Endometrial microvascular endothelial cells (primary cell): ENCODE measurements around the gene COX8A. TPM values are rescaled to one million over a fixed set of nuclear protein-coding genes. Genes with fewer than 3 reads are reported as not detected.
"Not testable (repeated sequence)": the region's sequence is repeated elsewhere in the genome, so short reads cannot be mapped to it uniquely, and the experiment has no call there.

Source experiments
- in situ Hi-C: cut with HindIII; loops from 2 replicates; pipeline ENCODE4 v1.10.0; 2017; ENCODE audit warnings: low sequenced_read_pairs, low pct_unique_long_range_greater_than_20kb; ENCODE audit errors: inconsistent ontology term
- total RNA-seq: library from RNA; depleted of rRNA; stranded (reverse); fragments of >200 nt; gene quantifications from one replicate; pipeline ENCODE4 v1.2.3, GENCODE V29; 2015; ENCODE audit errors: inconsistent ontology term

The COX8A gene
- total RNA-seq, 1 donor from 2014 or later: 596 TPM

GRCh38 chr11:63963895-63964294 is 10.5 kb upstream of the COX8A start:
- in situ Hi-C loops: not testable (repeated sequence)

- in situ Hi-C loops: no loop called here
These were observed 8.0 kb upstream of the COX8A start for GRCh38 chr11:63966444-63966843.

DNA sequence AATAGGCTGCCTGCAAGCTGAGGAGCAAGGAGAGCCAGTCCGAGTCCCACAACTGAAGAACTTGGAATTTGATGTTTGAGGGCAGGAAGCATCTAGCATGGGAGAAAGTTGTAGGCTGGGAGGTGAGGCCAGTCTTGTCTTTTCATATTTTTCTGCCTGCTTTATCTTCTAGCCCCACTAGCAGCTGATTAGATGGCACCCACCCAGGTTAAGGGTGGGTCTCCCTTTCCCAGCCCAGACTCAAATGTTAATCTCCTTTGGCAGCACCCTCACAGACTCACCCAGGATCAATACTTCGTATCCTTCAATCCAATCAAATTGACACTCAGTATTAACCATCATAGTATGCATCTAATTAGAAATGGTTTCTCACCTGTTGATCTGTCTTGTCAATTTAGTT is 5.0 kb upstream of the COX8A start:
- in situ Hi-C loops: no loop called here

GRCh38 chr11:63970902-63971301 is 3.5 kb upstream of the COX8A start:
- in situ Hi-C loops: no loop called here

GRCh38 chr11:63973912-63974258 is 535 bp upstream of the COX8A start:
- in situ Hi-C loops: not testable (repeated sequence)

DNA sequence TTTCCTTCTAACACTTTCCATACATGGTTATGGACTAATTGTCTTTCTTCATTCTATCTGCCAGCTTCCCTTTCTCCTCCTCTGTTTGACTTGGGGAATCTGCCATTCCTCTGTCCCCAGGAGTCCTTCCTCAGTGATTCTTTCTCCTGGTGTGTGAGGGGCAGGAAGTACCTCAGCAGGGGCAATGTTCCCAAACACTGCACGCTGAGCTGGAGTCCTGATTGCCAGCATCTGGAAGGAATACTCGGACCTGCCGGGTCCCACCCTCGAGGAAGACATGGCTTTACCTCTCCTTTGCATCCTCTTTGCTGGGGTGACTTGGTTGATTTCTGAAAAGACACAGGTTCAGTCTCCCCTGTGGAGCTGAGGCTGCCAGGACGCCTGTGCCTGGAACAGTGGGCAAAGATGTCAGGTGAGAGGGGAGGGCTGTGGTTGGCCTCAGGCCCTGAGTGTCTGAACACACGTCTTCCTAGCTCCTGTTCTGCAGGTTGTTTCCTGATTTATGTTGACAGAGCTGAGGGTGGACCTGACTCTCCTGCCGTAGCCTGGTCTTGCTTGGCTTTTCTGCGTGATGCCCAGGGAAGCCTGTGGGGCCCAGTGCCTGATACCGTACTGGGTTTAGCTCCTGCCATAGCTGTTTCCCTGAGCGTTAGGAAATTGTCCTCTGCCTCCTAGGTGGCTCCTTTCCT is 4.3 kb downstream of the COX8A start:
- in situ Hi-C loops: no loop called here

DNA sequence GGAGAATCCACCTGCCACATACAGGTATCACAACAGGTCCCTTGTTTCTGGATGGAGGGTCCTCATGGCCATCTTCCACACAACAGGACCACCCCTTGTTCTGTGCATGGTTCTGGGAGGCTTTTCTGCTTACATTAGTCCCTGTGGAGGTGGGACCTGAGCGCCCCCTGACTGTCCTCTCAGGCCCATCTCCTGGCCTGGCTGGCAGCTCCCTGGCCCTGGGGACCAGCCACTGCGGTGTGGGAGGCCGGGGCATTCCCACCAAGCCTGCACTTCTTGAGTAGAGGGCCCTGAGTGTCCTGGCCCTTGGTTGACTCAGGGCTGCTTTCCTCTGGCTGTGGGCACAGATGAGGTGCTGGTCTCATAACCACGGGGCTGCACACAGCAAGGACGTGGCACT is 5.0 kb downstream of the COX8A start:
- in situ Hi-C loops: no loop called here

DNA sequence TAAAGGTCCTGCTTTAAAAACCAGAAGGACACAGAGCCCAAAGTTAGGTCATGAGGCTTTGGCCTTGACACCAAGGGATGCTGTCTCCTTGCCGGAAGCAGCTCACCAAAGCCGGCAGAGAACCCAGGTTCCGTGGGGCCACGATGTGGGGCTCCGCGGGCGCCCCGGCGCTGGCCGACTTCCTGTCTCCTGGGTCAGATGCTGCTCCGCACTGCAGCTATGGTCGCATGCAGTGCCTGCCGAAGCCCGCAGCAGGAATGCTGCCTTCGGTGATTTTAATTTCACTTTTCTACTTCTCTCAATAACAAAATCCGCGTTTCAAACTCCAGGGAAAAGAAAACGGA is 11.4 kb downstream of the COX8A start:
- in situ Hi-C loops: no loop called here

DNA sequence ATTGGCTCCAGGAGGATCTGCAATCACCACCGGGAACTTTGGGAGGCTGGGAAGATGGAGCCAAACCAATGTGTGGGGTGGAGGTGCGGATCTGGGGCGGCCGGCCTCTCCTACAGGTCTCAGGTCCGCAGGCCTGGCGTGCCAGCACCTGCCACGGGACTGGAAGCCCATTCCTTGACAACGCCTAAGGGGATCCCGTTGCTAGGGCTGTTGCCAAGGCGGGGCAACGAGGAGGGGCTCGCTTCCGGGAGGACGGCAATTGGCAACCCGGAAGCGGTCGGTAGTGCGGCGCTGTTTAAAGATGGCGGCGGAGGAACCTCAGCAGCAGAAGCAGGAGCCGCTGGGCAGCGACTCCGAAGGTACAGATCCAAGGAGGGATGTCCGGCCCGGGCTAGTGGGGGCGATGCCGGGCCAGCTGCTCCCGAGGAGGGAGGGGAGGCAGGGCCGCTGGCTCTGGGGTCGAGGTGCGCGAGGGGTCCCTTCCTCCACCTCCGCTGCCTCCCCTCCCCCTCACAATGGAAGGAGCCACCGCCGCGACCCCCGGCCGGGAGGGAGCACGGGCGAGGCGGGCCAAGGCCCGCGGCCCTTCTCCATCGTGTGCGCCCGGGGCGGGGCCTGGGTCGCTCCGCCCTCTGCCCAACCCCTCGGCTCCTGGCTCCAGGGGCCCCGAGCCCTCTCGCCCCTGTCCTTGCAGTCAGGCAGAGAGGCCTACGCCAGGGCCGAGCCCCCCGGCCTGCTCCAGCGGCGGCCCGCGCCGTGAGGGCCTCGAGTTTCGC is 11.9 kb downstream of the COX8A start, which contains the start of gene OTUB1:
OTUB1 (plus strand) TSS at position 283 of the 776 bp plus-strand sequence; CDS start at position 302, 19 bp downstream.
- in situ Hi-C loops: no loop called here

DNA sequence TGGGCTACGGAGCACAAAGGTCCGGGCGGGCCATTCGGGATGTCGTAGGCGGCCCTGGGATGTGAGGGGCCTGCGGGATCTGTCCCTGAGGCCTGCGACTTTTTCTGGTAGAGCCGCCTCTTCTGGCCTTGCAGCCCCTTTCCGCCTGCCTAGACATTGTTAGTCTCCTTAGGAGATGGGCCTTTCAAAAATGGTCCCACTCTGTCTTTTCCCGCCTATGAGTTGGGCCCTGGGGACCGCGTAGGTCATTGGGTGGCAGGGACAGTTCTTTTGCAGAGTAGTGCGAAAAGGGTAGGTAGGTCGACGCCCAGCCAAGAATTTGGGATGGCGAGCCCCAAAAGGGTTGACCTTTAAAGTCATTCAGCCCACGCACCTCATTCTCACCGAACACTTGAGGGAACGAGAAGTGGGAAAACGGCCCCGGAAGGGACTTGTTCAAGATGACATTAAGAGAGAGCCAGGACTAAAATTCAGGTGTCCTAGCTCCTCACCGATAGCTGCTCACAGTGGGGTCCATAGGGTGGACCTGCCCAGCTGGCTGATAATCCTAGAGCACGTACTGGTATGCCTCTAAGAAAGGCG is 12.6 kb downstream of the COX8A start:
- in situ Hi-C loops: no loop called here

DNA sequence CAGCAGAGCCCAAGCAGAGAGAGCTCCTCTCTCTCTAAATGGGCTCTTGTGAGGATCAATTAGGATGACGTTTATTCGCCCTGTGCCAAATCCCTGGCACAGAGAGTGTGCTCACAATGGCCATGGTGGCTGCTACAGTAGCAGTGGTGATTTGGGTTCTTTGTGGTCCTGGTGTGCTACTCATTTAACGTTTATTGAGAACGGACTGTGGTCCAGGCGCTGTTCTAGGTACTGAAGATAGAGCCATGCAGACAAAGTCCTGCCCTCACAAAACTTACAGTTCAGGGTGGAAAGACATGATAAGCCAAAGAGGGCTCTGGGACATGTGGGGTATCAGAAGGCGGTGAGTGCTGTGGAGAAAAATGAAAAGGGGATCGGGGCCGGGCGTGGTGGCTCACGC is 17.1 kb downstream of the COX8A start:
- in situ Hi-C loops: no loop called here

DNA sequence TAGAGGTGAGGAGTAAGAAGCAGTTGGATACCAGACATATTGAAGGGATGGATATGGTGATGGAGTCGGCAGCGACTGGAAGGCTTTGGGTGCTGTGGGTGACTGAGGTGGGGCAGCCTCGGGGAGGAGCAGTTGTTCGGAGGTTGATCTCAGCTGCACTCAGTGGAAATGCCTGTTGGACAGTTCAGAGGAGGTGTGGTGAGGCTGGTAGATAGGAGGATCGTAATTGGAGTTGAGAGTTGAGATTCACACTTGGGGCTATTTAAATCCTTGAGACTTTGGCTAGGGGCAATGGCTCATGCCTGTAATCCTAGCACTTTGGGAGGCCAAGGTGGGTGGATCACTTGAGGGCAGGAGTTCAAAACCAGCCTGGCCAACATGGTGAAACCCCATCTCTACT is 18.7 kb downstream of the COX8A start:
- in situ Hi-C loops: no loop called here

DNA sequence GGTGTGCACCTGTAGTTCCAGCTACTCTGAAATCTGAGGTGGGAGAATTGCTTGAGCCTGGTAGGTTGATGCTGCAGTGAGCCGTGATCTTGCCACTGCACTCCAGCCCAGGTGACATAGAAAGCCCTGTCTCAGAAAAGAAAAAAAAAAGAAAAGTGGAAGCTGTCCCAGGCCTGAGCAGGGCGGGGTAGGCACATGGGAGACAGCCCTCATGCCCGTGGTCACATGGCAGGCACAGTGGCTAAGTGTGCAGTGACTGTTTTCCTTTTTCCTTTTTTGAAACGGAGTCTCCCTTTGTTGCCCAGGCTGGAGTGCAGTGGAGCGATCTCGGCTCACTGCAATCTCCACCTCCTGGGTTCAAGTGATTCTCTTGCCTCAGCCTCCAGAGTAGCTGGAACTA is 19.6 kb downstream of the COX8A start:
- in situ Hi-C loops: no loop called here

- in situ Hi-C loops: no loop called here
These were observed 22.1 kb downstream of the COX8A start for GRCh38 chr11:63996512-63996911.

GRCh38 chr11:63997104-63997700 is 22.8 kb downstream of the COX8A start:
- in situ Hi-C loops: no loop called here

- in situ Hi-C loops: no loop called here
These were observed 23.4 kb downstream of the COX8A start for GRCh38 chr11:63997801-63998337.

DNA sequence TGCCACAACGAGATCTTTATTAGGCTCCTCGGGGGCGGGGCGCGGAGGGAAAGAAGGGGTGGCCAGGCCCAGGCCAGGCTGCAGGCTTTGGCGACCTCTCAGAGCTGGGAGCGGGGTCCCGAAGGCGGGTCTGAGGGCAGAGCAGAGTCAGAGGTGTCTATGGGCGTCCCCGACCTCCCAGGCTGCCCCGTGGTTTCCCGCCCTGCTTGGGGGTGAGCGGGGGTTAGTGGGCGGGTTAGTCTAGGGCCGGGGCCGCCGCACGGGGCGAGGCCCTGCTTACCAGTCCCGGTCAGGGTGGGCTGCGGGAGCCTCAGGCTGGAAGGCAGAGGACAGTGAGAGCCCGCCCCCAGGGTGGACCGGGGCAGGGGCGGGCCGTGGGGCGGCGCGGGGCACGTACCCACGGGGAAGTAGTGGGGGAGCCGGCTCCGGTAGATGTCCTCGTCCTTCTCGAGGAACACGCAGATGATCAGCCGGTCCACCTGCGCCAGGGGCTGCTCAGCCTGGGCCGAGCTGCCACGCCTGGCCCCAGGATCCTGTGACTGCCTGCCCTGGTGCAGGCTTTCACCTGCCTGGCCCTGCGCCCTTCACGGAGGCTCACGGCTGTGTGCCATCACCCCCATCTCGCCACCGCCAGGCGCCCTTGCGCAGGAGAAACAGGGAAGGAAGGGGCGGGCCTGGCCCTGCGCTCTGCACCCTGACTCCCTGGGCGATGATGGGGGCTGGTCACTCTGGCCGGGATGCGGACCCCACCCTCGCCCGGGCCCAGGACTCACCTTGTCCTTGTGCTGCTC is 24.3 kb downstream of the COX8A start:
- in situ Hi-C loops: no loop called here

GRCh38 chr11:63999349-64000025 is 25.1 kb downstream of the COX8A start:
- in situ Hi-C loops: loop anchor here (5.0 to 10.0 kb wide), 5 partner anchors 75 to 205 kb away; partner anchors contain the start of gene FERMT3
